GM12874 (cell line): ENCODE data around the gene GREB1.

Experiments used
- TF ChIP-seq, protein P1 (sequence below): IDR thresholded peaks from 2 replicates; pipeline ENCODE4 v1.5.1; 2011; ENCODE audit warnings: low read depth, mild to moderate bottlenecking, control low read depth, low read length, moderate library complexity; ENCODE audit not compliant: insufficient read depth

GREB1 gene

DNA sequence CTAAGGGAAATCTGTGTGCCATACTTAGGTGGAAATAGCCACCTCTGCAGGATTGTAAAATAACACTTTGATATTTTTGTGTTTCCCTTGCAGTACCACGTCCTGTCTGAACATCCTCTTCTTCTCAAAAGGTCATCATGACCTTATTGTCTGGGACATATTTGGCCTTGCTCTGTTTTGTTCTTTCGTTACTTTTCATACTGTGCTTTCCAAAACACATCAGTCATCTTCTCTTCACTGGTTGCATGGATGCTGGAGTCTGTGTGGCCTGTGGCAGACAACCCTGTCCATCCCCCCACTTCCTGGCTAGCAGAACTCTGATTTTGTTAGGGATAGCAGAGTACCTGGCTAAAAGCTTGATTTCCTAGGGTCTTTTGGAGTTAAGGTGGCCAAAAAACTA lies 9.4 kb upstream of the GREB1 start:
- TF ChIP-seq, protein P1, sequence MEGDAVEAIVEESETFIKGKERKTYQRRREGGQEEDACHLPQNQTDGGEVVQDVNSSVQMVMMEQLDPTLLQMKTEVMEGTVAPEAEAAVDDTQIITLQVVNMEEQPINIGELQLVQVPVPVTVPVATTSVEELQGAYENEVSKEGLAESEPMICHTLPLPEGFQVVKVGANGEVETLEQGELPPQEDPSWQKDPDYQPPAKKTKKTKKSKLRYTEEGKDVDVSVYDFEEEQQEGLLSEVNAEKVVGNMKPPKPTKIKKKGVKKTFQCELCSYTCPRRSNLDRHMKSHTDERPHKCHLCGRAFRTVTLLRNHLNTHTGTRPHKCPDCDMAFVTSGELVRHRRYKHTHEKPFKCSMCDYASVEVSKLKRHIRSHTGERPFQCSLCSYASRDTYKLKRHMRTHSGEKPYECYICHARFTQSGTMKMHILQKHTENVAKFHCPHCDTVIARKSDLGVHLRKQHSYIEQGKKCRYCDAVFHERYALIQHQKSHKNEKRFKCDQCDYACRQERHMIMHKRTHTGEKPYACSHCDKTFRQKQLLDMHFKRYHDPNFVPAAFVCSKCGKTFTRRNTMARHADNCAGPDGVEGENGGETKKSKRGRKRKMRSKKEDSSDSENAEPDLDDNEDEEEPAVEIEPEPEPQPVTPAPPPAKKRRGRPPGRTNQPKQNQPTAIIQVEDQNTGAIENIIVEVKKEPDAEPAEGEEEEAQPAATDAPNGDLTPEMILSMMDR: no peak

DNA sequence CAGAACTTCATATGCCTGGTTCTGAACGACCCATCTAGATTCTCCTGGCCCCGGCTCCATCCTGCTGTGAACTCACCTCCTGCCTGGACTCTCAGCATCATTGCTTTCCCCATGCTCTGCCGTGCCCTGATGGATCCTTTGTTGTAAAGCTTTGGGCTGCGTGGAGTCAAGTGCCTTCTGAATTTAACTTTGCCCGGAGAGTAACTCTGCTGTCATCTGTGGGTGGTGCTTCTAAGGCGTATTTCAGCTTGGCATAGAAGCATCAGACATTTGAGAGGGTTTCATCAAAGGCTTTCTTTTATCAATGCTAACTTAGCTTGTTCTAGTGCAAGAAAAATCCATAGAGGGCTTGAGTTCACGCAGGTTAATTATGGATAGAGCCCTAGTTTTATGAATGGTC lies 8.1 kb upstream of the GREB1 start:
- TF ChIP-seq, protein P1: no peak

DNA sequence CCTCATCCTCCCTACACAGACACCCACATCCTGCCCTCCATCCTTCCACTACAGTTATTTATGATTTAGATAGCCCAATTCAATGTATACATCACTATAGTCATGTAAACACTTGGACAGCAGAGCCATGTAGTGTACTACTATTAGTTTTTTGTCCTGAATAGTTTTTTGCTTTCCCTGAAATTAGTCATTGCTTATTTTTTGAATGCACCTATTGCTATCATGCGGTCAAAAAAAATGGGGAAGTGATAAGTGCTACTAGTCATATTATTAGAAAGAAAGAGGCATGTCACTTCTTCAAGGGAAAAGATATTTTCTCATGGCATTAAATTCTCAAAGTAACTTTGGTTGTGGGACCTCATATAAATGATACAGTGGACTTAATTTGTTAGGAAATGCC lies 6.8 kb upstream of the GREB1 start:
- TF ChIP-seq, protein P1: no peak

DNA sequence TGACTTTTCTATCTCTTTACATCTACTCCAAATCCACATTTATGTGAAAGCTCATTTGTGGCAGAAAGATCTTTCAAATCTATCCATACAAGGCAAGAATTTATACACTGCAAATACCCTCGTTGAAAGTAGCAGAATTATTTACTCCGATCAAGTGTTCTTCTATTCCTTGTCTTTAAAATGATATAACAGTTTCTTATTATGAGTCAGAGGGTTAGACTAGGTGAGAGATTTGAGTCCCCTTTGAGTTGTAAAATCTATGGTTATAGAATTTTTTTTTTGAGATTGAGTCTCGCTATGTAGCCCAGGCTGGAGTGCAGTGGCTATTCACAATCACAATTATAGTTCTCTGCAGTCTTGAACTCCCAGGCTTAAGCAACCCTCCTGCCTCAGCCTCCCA lies 5.6 kb upstream of the GREB1 start:
- TF ChIP-seq, protein P1: no peak

DNA sequence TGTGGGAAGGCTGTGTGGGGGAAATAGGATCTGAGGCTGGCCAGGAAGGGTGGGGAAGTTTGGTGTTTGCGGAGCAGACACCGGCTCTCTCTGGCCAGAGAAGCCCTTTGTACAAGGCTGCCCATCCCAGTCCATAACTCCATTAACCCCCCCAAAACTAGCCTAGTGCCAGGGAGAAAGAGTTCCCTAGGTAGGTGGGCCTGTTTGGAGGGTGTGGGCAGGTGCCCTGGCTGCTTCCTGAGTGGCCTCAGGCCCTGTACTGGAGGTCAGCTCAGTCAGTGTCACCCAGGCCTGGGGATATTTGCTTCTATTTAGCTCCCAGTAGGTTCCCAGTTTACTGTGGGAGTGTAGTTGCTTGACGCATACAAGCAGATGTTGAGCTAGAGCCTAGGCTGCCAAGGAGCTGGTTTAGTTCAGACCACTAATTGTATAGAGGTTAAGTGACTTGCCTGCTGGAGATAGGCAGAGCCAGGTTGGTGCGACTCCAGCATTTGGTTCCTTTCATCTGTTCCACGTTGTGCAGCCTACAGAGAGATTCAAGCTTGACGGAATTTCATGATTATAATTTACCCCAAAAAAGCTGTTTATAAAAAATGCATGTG lies 2.9 kb upstream of the GREB1 start:
- TF ChIP-seq, protein P1: no peak

DNA sequence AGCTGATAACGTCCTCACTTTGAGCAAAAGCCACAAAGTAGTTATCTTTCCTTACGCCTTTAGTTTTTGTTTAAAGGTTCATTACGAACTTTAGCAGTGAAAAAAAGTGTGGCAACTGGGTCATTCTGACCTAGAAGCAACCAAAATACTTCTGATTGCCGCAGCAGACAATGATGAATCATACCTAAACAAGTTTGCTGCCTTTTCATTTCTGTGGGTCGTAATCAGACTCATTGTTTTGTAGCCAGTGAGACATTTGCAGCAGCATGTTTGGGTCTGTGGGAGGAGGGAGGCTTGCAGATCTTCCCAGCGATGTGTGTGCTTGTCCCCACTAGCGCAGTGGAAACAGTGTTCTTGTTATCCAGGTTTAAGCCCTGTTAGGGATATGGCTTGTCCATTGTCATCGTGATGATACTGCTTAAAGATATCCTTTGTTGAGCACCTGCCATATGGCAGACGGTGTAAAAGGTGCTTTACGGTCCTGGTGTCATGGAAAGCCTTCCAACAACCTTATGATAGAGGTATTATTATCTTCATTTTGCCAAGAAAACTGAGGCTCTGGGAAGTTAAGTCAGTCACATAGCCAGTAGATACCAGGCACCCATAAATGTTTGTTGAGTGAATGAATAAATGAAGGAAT lies 1.3 kb upstream of the GREB1 start:
- TF ChIP-seq, protein P1: no peak

DNA sequence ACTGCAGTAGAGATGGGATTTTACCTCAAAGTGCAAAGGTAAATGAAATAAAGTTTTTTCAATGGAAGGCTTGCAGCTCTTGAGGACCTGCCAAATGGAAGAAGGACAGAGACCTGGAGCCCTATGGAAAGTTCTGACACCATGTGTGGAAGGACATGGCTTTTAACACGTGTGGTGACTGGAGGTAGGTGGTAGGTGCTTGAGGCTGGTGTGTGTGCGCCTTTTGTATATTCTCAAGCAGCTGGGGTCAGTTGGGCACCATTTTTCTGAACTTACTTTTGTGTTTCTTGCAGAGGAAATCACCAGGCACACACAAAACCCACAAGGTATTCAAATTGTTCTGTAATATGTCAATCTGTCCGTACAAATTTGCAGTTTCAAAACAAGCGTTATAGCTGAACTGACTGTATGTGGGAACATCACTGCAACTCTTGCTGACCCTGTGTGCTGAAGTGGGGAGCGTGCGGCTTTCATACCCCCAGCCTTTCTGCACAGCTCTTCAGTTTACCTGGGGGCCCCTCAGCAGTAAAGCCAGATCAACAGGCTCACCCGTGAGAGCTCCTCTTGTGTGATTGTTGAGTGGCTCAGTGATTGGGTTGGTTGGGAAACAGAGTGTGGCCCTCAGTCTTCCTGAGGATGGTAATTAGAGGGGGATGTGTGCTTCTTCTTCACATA lies 363 bp downstream of the GREB1 start:
- TF ChIP-seq, protein P1: no peak
